ENCODE measurements around the gene TMTC2.

DNA sequence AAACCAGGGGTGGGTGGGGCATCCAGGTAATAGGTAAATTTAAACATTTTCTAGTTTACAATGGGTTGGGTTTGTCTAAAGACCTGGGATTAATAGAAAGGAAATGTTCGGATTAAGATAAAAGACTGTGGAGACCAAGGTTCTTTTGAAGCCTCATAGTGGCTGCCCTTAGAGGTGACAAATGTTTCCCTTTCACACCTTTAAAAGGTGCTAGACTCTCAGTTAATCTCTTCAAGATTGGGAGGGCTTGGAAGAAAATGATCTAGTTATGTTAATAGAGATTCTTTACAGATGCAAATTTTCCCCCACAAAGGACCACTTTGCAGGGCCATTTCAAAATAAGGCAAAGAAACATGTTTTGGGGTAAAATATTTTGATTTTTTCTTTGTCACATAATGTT, 39.0 kb downstream of the TMTC2 start:
- TF ChIP-seq CREB1 (IDR thresholded peaks at IDR 0.05; ENCODE audit: low read depth), result no peak
- TF ChIP-seq EGR1 (IDR thresholded peaks at IDR 0.05), result no peak
- no peak for TF ChIP-seq TEAD4 (IDR thresholded peaks at IDR 0.05)
- no peak for TF ChIP-seq RAD21 (IDR thresholded peaks at IDR 0.05; ENCODE audit: low read depth)
- no peak for TF ChIP-seq TCF12 (IDR thresholded peaks at IDR 0.05; ENCODE audit: low read depth)
- TF ChIP-seq, protein P1, sequence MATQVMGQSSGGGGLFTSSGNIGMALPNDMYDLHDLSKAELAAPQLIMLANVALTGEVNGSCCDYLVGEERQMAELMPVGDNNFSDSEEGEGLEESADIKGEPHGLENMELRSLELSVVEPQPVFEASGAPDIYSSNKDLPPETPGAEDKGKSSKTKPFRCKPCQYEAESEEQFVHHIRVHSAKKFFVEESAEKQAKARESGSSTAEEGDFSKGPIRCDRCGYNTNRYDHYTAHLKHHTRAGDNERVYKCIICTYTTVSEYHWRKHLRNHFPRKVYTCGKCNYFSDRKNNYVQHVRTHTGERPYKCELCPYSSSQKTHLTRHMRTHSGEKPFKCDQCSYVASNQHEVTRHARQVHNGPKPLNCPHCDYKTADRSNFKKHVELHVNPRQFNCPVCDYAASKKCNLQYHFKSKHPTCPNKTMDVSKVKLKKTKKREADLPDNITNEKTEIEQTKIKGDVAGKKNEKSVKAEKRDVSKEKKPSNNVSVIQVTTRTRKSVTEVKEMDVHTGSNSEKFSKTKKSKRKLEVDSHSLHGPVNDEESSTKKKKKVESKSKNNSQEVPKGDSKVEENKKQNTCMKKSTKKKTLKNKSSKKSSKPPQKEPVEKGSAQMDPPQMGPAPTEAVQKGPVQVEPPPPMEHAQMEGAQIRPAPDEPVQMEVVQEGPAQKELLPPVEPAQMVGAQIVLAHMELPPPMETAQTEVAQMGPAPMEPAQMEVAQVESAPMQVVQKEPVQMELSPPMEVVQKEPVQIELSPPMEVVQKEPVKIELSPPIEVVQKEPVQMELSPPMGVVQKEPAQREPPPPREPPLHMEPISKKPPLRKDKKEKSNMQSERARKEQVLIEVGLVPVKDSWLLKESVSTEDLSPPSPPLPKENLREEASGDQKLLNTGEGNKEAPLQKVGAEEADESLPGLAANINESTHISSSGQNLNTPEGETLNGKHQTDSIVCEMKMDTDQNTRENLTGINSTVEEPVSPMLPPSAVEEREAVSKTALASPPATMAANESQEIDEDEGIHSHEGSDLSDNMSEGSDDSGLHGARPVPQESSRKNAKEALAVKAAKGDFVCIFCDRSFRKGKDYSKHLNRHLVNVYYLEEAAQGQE (IDR thresholded peaks at IDR 0.05; ENCODE audit: low read depth), result no peak
- no peak for TF ChIP-seq EP300 (IDR thresholded peaks at IDR 0.05; ENCODE audit: borderline replicate concordance)
- TF ChIP-seq, protein P2, sequence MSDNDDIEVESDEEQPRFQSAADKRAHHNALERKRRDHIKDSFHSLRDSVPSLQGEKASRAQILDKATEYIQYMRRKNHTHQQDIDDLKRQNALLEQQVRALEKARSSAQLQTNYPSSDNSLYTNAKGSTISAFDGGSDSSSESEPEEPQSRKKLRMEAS (IDR thresholded peaks at IDR 0.05), result no peak
- no peak for TF ChIP-seq YY1 (IDR thresholded peaks at IDR 0.05; ENCODE audit: low read depth)
